ENCODE results near the gene HOXA13.

HOXA13 gene

GRCh38 chr7:27180431-27181420 is 19.2 kb downstream of the HOXA13 start:
- no peak for DNase-seq

- peak in 1 of 3 experiments; percentile 19 for DNase-seq
Measured at GRCh38 chr7:27179503-27180430, 20.1 kb downstream of the HOXA13 start.

- no peak for DNase-seq
Measured at GRCh38 chr7:27179030-27179429, 20.9 kb downstream of the HOXA13 start.

GRCh38 chr7:27178366-27178765 is 21.5 kb downstream of the HOXA13 start:
- no peak for DNase-seq

- no peak for DNase-seq
Measured at GRCh38 chr7:27177795-27178320, 22.0 kb downstream of the HOXA13 start.

GRCh38 chr7:27176962-27177794 is 22.7 kb downstream of the HOXA13 start:
- no peak for DNase-seq

- no peak for DNase-seq
Measured at GRCh38 chr7:27176524-27176845, 23.4 kb downstream of the HOXA13 start.

- no peak for DNase-seq
Measured at GRCh38 chr7:27175626-27176523, 24.0 kb downstream of the HOXA13 start.

GRCh38 chr7:27174874-27175625 is 24.8 kb downstream of the HOXA13 start:
- DNase-seq = peak in 2 of 3 experiments; percentile 24 to 56

- DNase-seq = peak; percentile 83 to 91 (median 84)
Measured at GRCh38 chr7:27173956-27174873, 25.7 kb downstream of the HOXA13 start, which contains the start of gene HOXA10. Gene HOXA10, minus strand, starts transcription at chr7:27174320. Its CDS starts 14 bp downstream, at chr7:27174306.

GRCh38 chr7:27173511-27173955 is 26.4 kb downstream of the HOXA13 start:
- DNase-seq = peak; percentile 27 to 96 (median 88)

- peak; percentile 42 to 96 (median 89) for DNase-seq
Measured at GRCh38 chr7:27172823-27173510, 26.9 kb downstream of the HOXA13 start.

- peak in 2 of 3 experiments; percentile 76 to 80 for DNase-seq
Measured at GRCh38 chr7:27172315-27172774, 27.5 kb downstream of the HOXA13 start.

- peak; percentile 58 to 83 (median 74) for DNase-seq
Measured at GRCh38 chr7:27171637-27172314, 28.1 kb downstream of the HOXA13 start.

- peak; percentile 53 to 70 (median 55) for DNase-seq
Measured at GRCh38 chr7:27171325-27171636, 28.6 kb downstream of the HOXA13 start.

- peak in 2 of 3 experiments; percentile 46 to 55 for DNase-seq
Measured at GRCh38 chr7:27170426-27171324, 29.2 kb downstream of the HOXA13 start.

All from NCI-H1417 (cell line).